Endothelial cell of umbilical vein (primary cell): ENCODE data around the gene FLRT2. TPM values are rescaled to one million over a fixed set of nuclear protein-coding genes. Genes with fewer than 3 reads are reported as not detected.

Experiments
- BruUV-seq: library from RNA; stranded (reverse); fragments of 400-500 nt; replicated peaks from 2 replicates; lab custom pipeline; 2021; lab: Mats Ljungman, UMichigan
- CTCF ChIA-PET: fragments of 300-600, 350-600 bp; sonication (Branson Sonifier 250); formaldehyde crosslinking; loops from one replicate; lab custom pipeline; 2021; ENCODE audit warnings: antibody characterized with exemption, inconsistent platforms; lab: Charles Lee
- POLR2A ChIA-PET: fragments of 300-600, 350-600 bp; sonication (Branson Sonifier 250); formaldehyde crosslinking; loops from one replicate; lab custom pipeline; 2021; ENCODE audit warnings: antibody characterized with exemption, inconsistent platforms; lab: Charles Lee
- DNase-seq: peaks from one replicate; pipeline ENCODE4 v3.0.0-alpha.2; 2011; ENCODE audit warnings: low read depth, low spot score
- FAIRE-seq: peaks from 2 replicates; lab custom pipeline; 2011; peaks lifted over from hg19 to GRCh38; lab: Jason Lieb, UNC
- H2AFZ ChIP-seq: 2 replicates; pipeline ENCODE4 v1.6.0; 2012; ENCODE audit warnings: low read depth, low read length, control low read depth, inconsistent platforms
- H3K27ac ChIP-seq: 2 replicates; pipeline ENCODE4 v1.5.1; 2011; ENCODE audit warnings: low read depth, mild to moderate bottlenecking, control low read depth, low read length, moderate library complexity; ENCODE audit not compliant: insufficient read depth
- H3K27me3 ChIP-seq, 2 experiments: 2 replicates each; pipeline versions ENCODE4 v1.6.0 to v1.6.1; 2011; ENCODE audit warnings: low read length in 2 of 2, mixed read lengths in 1 of 2; ENCODE audit not compliant: control insufficient read depth in 2 of 2, insufficient read depth in 2 of 2
- H3K36me3 ChIP-seq, 2 experiments: 2 replicates in 1 of 2; 3 replicates in 1 of 2; pipeline ENCODE4 v1.5.1; 2011; ENCODE audit warnings: low read length in 2 of 2, mild to moderate bottlenecking in 1 of 2, moderate library complexity in 1 of 2; ENCODE audit not compliant: control insufficient read depth in 2 of 2, insufficient read depth in 2 of 2; ENCODE audit errors: extremely low read depth in 1 of 2
- H3K4me1 ChIP-seq: 3 replicates; pipeline ENCODE4 v1.5.1; 2011; ENCODE audit warnings: mild to moderate bottlenecking, low read length; ENCODE audit not compliant: control insufficient read depth, insufficient read depth; ENCODE audit errors: extremely low read depth
- H3K4me2 ChIP-seq: 2 replicates; pipeline ENCODE4 v1.6.1; 2011; ENCODE audit warnings: low read length, control low read depth, mixed read lengths; ENCODE audit not compliant: insufficient read depth
- H3K4me3 ChIP-seq, 3 experiments: fragments of 200-600 bp in 1 of 3; sonication (generic), shearing (Covaris generic) in 1 of 3; replicated peaks in 1 of 3; 2 replicates each; pipeline ENCODE4 v1.5.1; 2011 to 2016; ENCODE audit warnings: control low read depth in 3 of 3, low read length in 3 of 3, mild to moderate bottlenecking in 2 of 3, inconsistent platforms in 1 of 3, low read depth in 1 of 3, moderate library complexity in 1 of 3; ENCODE audit not compliant: insufficient read depth in 1 of 3
- H3K79me2 ChIP-seq: 2 replicates; pipeline ENCODE4 v1.6.0; 2012; ENCODE audit warnings: low read length, inconsistent platforms; ENCODE audit not compliant: control insufficient read depth, insufficient read depth
- H3K9ac ChIP-seq: replicated peaks from 2 replicates; pipeline ENCODE3; 2011; ENCODE audit warnings: low read length, control low read depth; ENCODE audit not compliant: insufficient read depth; ENCODE audit errors: extremely low read depth
- H3K9me1 ChIP-seq: replicated peaks from 3 replicates; pipeline ENCODE4 v1.6.0; 2011; ENCODE audit warnings: mild to moderate bottlenecking, low read length; ENCODE audit not compliant: control insufficient read depth, insufficient read depth; ENCODE audit errors: extremely low read depth
- H3K9me3 ChIP-seq: replicated peaks from 2 replicates; pipeline ENCODE4 v1.5.1; 2012; ENCODE audit warnings: low read length, inconsistent platforms; ENCODE audit not compliant: control insufficient read depth, insufficient read depth
- H4K20me1 ChIP-seq: replicated peaks from 2 replicates; pipeline ENCODE3; 2011; ENCODE audit warnings: mild to moderate bottlenecking, low read length; ENCODE audit not compliant: control insufficient read depth, insufficient read depth; ENCODE audit errors: extremely low read depth
- CTCF ChIP-seq, 2 donors: IDR thresholded peaks; 1 replicate in 1 of 2; 2 replicates in 1 of 2; pipeline ENCODE4 v1.5.1; 2011; ENCODE audit warnings: low read length in 2 of 2, mild to moderate bottlenecking in 2 of 2, moderate library complexity in 2 of 2, control low read depth in 1 of 2, inconsistent platforms in 1 of 2, low read depth in 1 of 2; ENCODE audit not compliant: insufficient read depth in 1 of 2; ENCODE audit errors: extremely low read depth in 1 of 2
- EZH2 ChIP-seq: IDR thresholded peaks from 2 replicates; pipeline ENCODE4 v1.6.1; 2012; ENCODE audit warnings: borderline replicate concordance, low read depth, mild to moderate bottlenecking, moderate library complexity, low read length, inconsistent platforms; ENCODE audit not compliant: severe bottlenecking
- FOS ChIP-seq: IDR thresholded peaks from 2 replicates; pipeline ENCODE4 v1.6.1; 2011; ENCODE audit warnings: mild to moderate bottlenecking, low read length, moderate library complexity, borderline replicate concordance; ENCODE audit not compliant: insufficient read depth
- GATA2 ChIP-seq: IDR thresholded peaks from 2 replicates; pipeline ENCODE4 v1.7.0; 2011; ENCODE audit warnings: low read depth, mild to moderate bottlenecking, moderate library complexity, mixed read lengths, low read length; ENCODE audit not compliant: insufficient read length, insufficient read depth
- JUN ChIP-seq: IDR thresholded peaks from 2 replicates; pipeline ENCODE4 v1.6.1; 2011; ENCODE audit warnings: borderline replicate concordance, low read depth; ENCODE audit not compliant: insufficient read length, insufficient read depth
- MAX ChIP-seq: IDR thresholded peaks from 2 replicates; pipeline ENCODE4 v1.6.1; 2011; ENCODE audit not compliant: insufficient read depth, insufficient read length
- MYC ChIP-seq: IDR thresholded peaks from one replicate; pipeline ENCODE4 v1.6.1; 2011; ENCODE audit warnings: mild to moderate bottlenecking, low read depth, low read length
- POLR2A ChIP-seq: IDR thresholded peaks from 2 replicates; pipeline ENCODE4 v1.6.1; 2012; ENCODE audit warnings: low read depth, mild to moderate bottlenecking, control low read depth, low read length
- POLR2AphosphoS5 ChIP-seq: IDR thresholded peaks from 2 replicates; pipeline ENCODE4 v1.6.1; 2012; ENCODE audit warnings: low read depth, mild to moderate bottlenecking, control low read depth, low read length, moderate library complexity; ENCODE audit not compliant: insufficient read depth
- dilution Hi-C: fragments of 300-500 bp; cut with MboI; formaldehyde crosslinking; loops from one replicate; pipeline ENCODE4 v1.15.0; 2019; ENCODE audit warnings: low sequenced_read_pairs; ENCODE audit not compliant: extremely low pct_ligation_motif_present
- intact Hi-C: fragments of 100-400 bp; cut with micrococcal nuclease; formaldehyde crosslinking; loops from one replicate; pipeline ENCODE4 v1.10.0; 2022
- polyA plus RNA-seq, 4 experiments: library from polyadenylated mRNA; depleted of rRNA in 3 of 4; stranded (reverse) in 3 of 4; unstranded in 1 of 4; fragments of >200 nt; gene quantifications; 2 replicates each; pipeline versions ENCODE4 v1.2.1 to v1.2.3, GENCODE V29; 2011 to 2012; ENCODE audit warnings: missing spikeins in 1 of 4
- total RNA-seq: library from RNA; stranded (reverse); gene quantifications from 2 replicates; pipeline ENCODE4 v1.2.3, GENCODE V29; 2021

The FLRT2 gene
- total and polyA plus RNA-seq, 2 donors (not counting 3 experiments of a cell fraction or from before 2014, with no cell fraction given) = 202 to 229 TPM

GRCh38 chr14:85481471-85481870 lies 48.5 kb upstream of the FLRT2 start:
- ChIA-PET POLR2A (no interaction called here), CTCF (no interaction called here)
- dilution Hi-C loops (no loop called here), intact Hi-C loops (no loop called here)
- Histone ChIP-seq H4K20me1 (no peaks in the 10 kb centered on the region), H3K27ac (no peak overlapping the region), H3K9me1 (no peaks in the 10 kb centered on the region), H3K4me2 (no peak overlapping the region), H2AFZ (no peak overlapping the region), H3K36me3 (no peaks in the 10 kb centered on the region), H3K79me2 (no peaks in the 10 kb centered on the region), H3K4me1 (peaks cover 10% of the 10 kb centered on the region), H3K27me3 (no peaks in the 10 kb centered on the region), H3K9me3 (no peaks in the 10 kb centered on the region), H3K4me3 (no peak overlapping the region), H3K9ac (no peak overlapping the region)
- TF ChIP-seq MYC (no peak), POLR2AphosphoS5 (no peak), POLR2A (no peak), GATA2 (no peak), JUN (no peak), EZH2 (no peak), FOS (no peak), MAX (no peak), CTCF (IDR thresholded peaks at IDR 0.05; ENCODE audit: extremely low read depth in 1 of 2, insufficient read depth in 1 of 2, low read depth in 1 of 2, low read length in 2 of 2) (no peak)
- DNase-seq (no peak), FAIRE-seq (no peak)
- no TSS peak for BruUV-seq
